ENCODE measurements around the gene SENP6.

- TF ChIP-seq CTCF (IDR thresholded peaks at IDR 0.05) = no peak
- TF ChIP-seq POLR2A (IDR thresholded peaks at IDR 0.05) = no peak
Observed at GRCh38 chr6:75748003-75748742, 146.5 kb downstream of the SENP6 start.
